ENCODE data around the gene EIF4G3.
A peak's percentile ranks its signal among the peaks of the same experiment; 100 is the strongest.
"Not testable (repeated sequence)": the region's sequence is repeated elsewhere in the genome, so short reads cannot be mapped to it uniquely, and the experiment has no call there.

The EIF4G3 gene

DNA sequence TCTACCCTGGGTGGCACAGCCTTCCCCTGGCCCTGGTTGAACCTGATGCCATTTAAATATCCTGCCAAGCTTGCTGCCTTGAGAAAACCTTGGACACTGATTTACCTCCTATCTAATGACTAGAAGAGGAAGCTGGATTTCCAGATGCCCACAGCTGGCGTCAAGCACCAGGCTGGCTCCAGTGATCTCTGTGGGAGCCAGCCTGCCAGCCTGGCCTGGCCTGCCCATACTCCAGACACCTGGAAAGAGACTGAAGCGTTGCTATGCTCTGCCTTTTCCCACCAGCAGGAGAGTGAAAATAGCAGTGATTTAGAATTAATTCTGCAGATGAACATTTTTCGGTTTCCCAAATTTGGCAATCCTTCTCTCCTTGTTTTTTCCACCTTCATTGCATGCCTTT, 11.5 kb upstream of the EIF4G3 start:
- no peak for DNase-seq (ENCODE audit: low read depth)

DNA sequence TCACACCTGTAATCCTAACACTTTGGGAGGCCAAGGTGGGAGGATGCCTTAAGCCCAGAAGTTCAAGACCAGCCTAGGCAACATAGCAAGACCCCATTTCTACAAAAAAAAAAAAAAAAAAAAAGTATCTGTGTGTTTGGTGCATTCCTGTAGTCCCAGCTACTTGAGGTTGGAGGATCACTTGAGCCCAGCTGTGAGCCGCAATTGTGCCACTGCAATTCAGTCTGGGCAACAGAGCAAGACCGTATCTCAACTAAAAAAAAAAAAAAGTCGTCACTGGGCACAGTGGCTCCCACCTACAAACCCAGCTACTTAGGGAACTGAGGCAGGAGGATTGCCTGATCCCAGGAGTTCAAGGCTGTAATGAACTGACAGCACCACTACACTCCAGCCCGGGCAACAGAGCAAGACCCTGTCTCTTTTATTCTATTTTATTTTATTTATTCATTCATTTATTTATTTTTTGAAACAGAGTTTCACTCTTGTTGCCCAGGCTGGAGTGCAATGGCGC, 8.6 kb upstream of the EIF4G3 start:
- no peak for DNase-seq (ENCODE audit: low read depth)

DNA sequence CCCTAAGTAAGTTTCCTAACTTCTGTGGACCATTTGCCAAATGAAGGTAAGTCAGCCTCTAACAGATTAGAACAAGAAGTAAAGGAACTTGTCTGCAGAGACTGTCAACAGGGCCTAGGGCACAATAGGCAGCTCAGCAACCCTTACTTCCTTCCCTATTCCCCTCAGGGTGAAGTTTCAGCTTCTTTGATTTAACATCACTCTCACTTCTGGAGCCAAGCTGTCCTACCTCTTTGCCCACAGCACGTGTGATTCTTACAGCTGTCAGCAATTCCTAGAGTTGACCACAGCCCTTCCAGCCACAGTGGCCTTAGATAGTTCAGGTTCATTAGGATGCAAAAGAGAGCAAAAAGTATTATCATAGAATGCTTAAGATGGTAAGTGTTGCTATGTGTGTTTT, 7.6 kb upstream of the EIF4G3 start:
- no peak for DNase-seq (ENCODE audit: low read depth)

GRCh38 chr1:21182181-21182731, 5.6 kb upstream of the EIF4G3 start:
- DNase-seq (ENCODE audit: low read depth) = no peak

- not testable (repeated sequence) for DNase-seq (ENCODE audit: low read depth)
Measured at GRCh38 chr1:21178271-21178670, 1.6 kb upstream of the EIF4G3 start.

DNA sequence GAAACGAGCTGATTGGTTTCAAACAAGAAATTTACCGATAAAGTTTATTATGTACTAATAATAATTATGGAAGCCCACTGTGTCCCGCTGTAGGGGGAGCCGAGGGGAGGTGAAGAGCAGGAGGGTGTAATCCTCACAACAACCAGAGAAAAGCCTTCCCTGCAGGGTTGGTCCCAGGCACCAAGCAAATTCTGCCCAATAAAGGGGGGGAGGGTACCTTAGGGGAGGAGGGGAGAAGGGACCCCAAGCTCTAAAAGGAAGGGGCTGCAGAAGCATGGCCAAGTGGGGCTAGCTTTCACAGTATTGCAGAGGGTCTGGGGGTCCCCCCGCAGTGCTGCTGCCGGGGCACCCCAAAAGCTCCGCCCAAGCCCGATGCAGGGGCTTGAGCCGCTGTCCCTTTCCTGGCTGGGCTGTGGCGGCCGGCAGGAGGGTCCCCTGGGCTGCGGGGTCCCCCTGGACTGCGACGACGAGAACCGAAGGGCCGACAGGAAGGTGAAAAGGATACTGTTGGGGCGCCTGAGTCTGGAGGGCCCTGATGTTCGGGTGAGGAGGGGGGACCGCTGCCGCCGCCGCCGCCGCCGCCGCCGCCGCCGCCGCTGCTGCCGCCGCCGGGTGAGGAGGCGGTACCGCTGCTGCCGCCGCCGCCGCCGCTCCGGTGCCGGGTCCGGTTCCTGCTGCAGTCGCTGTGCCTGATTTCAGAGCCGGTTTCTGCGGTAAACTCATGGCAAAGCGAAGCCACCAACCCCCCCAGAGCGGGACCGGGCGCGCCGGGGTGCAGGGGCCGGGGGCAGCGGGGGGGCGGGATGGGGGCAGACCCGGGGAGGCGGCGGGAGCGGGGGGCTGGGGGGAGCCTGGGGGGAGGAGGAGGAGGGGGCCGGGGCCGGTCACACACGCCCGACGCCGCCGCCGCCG, 771 bp downstream of the EIF4G3 start:
- peak; percentile 20 for DNase-seq (ENCODE audit: low read depth)

GRCh38 chr1:21175324-21175669, 1.4 kb downstream of the EIF4G3 start:
- peak; percentile 8 for DNase-seq (ENCODE audit: low read depth)

DNA sequence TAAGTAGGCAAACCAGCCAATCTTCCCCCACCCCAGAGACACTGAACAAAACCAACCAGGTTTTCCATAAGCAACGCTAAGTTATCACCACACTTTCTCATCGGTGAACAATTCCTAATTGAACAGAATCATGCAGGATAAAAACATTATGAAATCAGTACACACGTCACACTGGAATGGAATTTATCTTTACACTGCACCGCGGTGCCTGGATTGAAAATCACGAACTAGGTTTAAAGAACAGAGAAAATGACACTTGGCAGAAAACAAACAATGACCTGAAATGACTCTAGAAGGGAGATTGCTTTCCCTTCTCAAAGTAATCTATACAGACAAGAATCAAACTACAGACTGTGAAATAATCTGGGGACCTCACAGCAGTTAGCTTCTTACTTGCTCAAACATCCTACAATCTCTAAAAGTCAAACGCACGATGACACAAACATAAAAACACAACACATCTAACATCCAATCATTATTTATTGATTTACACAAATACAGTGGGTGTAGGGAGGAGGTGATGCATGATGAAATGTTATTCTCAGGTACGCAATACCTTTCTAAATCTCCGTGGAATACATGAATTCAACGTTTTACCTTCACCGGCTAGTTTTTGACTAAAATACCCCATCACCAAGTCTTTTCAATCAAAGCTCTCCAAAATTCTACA, 1.9 kb downstream of the EIF4G3 start:
- no peak for DNase-seq (ENCODE audit: low read depth)

DNA sequence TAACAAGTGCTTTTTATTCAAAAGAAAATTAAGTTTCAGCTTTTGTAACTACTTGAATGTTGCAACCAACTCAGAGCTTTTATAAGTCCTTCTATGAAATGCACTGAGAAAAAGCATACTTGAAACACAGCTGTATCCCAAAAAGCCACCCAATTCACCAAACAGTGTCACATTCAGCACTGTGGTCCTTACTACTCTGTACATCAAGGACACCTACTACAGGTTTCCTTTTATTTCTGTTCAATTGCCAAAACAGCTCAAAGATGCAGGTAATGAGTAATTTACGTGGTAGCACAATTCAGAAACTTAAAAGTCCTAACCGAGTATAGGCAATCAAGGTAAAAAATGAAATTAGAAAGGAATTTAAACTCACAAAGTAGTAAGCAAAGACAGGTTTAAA, 2.5 kb downstream of the EIF4G3 start:
- DNase-seq (ENCODE audit: low read depth) = no peak

- not testable (repeated sequence) for DNase-seq (ENCODE audit: low read depth)
Measured at GRCh38 chr1:21173096-21173495, 3.6 kb downstream of the EIF4G3 start.

DNA sequence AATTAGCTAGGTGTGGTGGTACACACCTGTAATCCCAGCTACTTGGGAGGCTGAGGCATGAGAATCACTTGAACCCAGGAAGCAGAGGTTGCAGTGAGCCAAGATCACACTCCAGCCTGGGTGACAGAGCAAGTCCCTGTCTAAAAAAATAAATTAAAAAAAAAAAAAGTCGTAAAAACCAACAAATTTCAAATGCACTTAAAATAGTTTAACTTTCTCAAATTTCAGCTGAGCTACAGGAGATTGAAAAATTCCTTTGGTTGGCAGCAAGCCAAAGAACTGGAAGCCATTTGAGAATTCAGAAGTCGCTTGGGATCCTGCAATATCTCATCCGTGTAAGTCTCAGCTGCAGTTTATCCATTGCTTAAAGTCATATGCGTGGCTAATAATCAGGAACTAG, 5.9 kb downstream of the EIF4G3 start:
- DNase-seq (ENCODE audit: low read depth) = not testable (repeated sequence)

GRCh38 chr1:21168444-21168843, 8.3 kb downstream of the EIF4G3 start:
- DNase-seq (ENCODE audit: low read depth) = no peak

DNA sequence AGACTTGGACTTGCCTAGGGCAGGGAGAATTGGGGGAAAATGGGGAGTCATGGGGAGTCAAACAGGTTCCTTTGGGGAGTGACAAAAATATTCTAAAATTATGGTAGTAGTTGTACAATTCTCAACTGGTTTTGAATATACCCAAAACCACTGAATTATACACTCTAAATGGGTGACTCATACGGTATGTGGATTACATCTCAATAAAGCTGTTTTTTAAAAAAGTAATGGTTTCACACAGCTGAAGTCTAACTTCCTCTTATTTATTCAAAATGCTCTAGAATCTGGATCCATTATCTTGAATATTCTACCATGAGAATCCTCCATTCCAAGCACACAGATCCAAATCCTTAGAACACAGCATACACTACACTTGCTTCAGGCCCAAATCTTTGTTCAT, 11.1 kb downstream of the EIF4G3 start:
- DNase-seq (ENCODE audit: low read depth) = no peak

DNA sequence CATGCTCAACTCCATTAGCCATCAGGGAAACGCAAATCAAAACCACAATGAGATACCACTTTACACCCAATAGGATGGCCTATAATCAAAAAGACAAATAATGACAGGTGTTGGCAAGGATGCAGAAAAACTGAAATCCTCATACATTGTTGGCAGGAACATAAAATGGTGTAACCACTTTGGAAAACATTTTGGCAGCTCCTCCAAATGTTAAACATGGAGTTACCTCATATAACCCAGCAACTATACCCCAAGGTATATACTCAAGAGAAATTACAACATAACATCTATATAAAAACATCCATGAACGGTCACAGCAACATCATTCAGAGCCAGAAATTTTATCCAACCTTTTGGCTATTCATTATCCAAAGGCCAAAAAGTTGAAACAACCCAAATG, 11.6 kb downstream of the EIF4G3 start:
- DNase-seq (ENCODE audit: low read depth) = no peak

DNA sequence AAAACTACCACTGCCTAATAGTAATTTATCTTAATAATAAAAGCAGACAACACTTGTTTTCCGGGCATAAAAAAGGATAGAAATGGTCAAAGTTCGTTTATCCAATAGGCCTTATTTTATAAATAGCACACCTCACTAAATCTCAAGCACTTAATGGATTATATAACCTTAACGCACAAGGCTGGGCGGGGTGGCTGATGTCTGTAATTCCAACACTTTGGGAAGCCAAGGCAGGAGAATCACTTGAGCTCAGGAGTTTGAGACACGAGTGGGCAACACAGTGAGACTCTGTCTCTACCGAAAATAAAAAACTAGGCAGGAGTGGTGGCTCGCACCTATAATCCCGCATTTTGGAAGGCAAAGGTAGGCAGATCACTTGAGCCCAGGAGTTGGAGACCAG, 12.4 kb downstream of the EIF4G3 start:
- no peak for DNase-seq (ENCODE audit: low read depth)

DNA sequence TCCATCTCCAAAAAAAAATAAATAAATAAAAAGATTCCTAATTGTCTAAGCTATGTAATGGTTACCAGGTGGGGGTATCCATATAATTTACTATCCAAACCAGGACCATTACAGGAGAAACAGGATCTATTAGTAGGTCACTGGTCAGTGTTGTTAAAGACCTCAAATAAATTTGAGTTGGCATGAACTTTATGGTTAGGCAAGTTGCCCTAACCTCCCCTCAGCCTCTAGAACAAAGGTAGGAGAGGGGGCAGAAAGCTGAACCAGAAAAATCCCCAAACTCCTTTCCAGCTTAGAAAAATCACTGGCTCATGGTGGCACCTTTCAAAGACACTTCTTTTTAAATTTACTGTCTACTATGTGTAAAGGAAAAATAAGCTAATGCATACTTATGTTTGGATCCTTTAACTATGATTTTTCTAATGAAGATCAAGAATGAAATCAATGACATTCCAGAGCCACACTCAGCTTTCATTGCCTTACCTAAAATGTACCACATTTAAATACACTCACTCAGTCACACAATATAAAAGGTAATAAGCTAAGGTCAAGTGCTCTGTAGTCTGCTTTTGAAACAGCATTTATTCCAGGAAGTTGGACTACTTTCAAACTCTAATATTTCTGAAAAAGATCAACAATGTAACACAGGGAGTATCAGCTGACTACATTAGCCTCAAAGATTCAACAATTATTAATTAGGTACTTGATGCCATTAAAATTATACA, 13.8 kb downstream of the EIF4G3 start:
- no peak for DNase-seq (ENCODE audit: low read depth)

- no peak for DNase-seq (ENCODE audit: low read depth)
Measured at GRCh38 chr1:21161842-21162241, 14.9 kb downstream of the EIF4G3 start.

GRCh38 chr1:21160263-21160796, 16.4 kb downstream of the EIF4G3 start:
- DNase-seq (ENCODE audit: low read depth) = no peak

GRCh38 chr1:21157868-21158267, 18.8 kb downstream of the EIF4G3 start:
- DNase-seq (ENCODE audit: low read depth) = no peak

GRCh38 chr1:21157054-21157453, 19.6 kb downstream of the EIF4G3 start:
- DNase-seq (ENCODE audit: low read depth) = no peak

DNA sequence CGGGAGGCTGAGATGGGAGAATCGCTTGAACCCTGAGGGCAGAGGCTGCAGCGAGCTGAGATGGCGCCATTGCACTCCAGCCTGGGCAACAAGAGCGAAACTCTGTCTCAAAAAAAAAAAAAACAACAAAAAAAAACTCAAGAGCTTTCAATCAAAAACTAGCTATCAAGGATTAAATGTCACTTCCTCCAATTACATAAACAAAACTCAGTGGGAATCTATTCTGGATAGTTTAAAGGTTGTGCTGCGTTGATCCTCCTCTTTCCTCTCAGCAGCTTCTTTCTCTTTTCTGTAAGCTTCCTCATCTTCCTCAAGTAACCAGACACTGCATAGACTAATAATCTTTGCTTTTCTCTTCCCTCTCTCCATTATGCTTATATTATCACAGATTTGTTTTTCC, 20.7 kb downstream of the EIF4G3 start:
- DNase-seq (ENCODE audit: low read depth) = no peak

- no peak for DNase-seq (ENCODE audit: low read depth)
Measured at GRCh38 chr1:21154717-21155116, 22.0 kb downstream of the EIF4G3 start.
